B cell (primary cell): Measurements from ENCODE around the gene BLTP2.

Experiments used
- EZH2 ChIP-seq: IDR thresholded peaks from 2 replicates; pipeline ENCODE4 v1.6.1; 2012; ENCODE audit warnings: borderline replicate concordance, low read depth, mild to moderate bottlenecking, moderate library complexity, low read length; ENCODE audit not compliant: insufficient read depth, poor library complexity, severe bottlenecking
- TF ChIP-seq, protein P1 (sequence below): fragments of 200-600 bp; IDR thresholded peaks from one replicate; pipeline ENCODE4 v1.8.0; 2022; ENCODE audit warnings: antibody characterized with exemption, mild to moderate bottlenecking

DNA sequence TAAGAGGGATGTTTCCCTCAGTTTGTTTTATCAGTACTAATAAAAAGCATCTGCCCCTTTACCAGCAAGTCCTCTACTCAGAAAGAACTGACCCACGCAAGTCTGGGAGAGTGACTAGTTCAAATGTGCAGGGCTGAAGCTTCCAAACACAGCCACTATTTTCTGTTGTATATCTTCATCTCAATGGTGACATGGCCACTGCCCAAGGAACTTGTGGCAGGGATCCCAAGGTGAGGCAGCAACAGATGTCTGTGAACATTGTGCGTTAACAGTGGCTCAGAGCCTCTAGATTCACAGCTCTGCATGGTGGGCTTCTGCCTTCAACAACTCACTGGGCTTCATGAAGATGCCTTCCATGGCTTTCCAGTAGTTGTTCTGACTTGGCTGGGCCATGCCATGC, 3.7 kb upstream of the BLTP2 start:
- no peak for TF ChIP-seq EZH2
- TF ChIP-seq, protein P1, sequence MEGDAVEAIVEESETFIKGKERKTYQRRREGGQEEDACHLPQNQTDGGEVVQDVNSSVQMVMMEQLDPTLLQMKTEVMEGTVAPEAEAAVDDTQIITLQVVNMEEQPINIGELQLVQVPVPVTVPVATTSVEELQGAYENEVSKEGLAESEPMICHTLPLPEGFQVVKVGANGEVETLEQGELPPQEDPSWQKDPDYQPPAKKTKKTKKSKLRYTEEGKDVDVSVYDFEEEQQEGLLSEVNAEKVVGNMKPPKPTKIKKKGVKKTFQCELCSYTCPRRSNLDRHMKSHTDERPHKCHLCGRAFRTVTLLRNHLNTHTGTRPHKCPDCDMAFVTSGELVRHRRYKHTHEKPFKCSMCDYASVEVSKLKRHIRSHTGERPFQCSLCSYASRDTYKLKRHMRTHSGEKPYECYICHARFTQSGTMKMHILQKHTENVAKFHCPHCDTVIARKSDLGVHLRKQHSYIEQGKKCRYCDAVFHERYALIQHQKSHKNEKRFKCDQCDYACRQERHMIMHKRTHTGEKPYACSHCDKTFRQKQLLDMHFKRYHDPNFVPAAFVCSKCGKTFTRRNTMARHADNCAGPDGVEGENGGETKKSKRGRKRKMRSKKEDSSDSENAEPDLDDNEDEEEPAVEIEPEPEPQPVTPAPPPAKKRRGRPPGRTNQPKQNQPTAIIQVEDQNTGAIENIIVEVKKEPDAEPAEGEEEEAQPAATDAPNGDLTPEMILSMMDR: no peak
